SK-N-SH (cell line): Measurements from ENCODE around the gene GRAMD2B. TPM values are rescaled to one million over a fixed set of nuclear protein-coding genes. Genes with fewer than 3 reads are reported as not detected.

Experiments used
- CTCF ChIA-PET: fragments of 300-600, 350-600 bp; formaldehyde crosslinking; extraction: SDS; loops from one replicate; lab custom pipeline; 2021; lab: Yijun Ruan, JAX
- POLR2A ChIA-PET: fragments of 350-600 bp; sonication (Branson Sonifier 250); formaldehyde crosslinking; extraction: SDS; loops from one replicate; lab custom pipeline; 2020; ENCODE audit warnings: antibody characterized with exemption, inconsistent platforms; lab: Yijun Ruan, JAX
- DNase-seq: peaks from one replicate; pipeline ENCODE4 v3.0.0; 2012
- H2AFZ ChIP-seq: fragments of 200-600 bp; sonication (generic); 2 replicates; pipeline ENCODE4 v1.8.1; 2016; ENCODE audit warnings: antibody characterized with exemption, mild to moderate bottlenecking, low read depth
- H3F3A ChIP-seq: fragments of 200-600 bp; sonication (generic); replicated peaks from 2 replicates; pipeline ENCODE3; 2016; ENCODE audit warnings: antibody characterized with exemption, mild to moderate bottlenecking; ENCODE audit not compliant: insufficient read depth
- H3K27ac ChIP-seq, 2 experiments: fragments of 200-500 bp in 1 of 2; fragments of 200-600 bp in 1 of 2; sonication (Bioruptor generic) in 1 of 2; sonication (generic), shearing (Covaris generic) in 1 of 2; 2 replicates each; pipeline versions ENCODE4 v1.5.1 to v1.6.1; 2014 to 2016; ENCODE audit warnings: low read depth in 2 of 2, inconsistent platforms in 1 of 2, low read length in 1 of 2, mild to moderate bottlenecking in 1 of 2, mixed read lengths in 1 of 2
- H3K27me3 ChIP-seq: fragments of 200-600 bp; sonication (generic), shearing (Covaris generic); 2 replicates; pipeline ENCODE4 v1.6.1; 2016; ENCODE audit warnings: mixed run types; ENCODE audit not compliant: insufficient read depth
- H3K36me3 ChIP-seq, 2 experiments: fragments of 200-500 bp in 1 of 2; fragments of 200-600 bp in 1 of 2; sonication (Bioruptor generic) in 1 of 2; sonication (generic) in 1 of 2; replicated peaks in 1 of 2; 2 replicates each; pipeline versions ENCODE3 to v1.5.1; 2014 to 2016; ENCODE audit warnings: low read length in 1 of 2, mild to moderate bottlenecking in 1 of 2; ENCODE audit not compliant: insufficient read depth in 2 of 2, control insufficient read depth in 1 of 2
- H3K4me1 ChIP-seq, 2 experiments: fragments of 200-500 bp in 1 of 2; fragments of 200-600 bp in 1 of 2; sonication (Bioruptor generic) in 1 of 2; sonication (generic), shearing (Covaris generic) in 1 of 2; 2 replicates each; pipeline versions ENCODE4 v1.5.1 to v1.6.1; 2014 to 2016; ENCODE audit warnings: low read depth in 1 of 2, low read length in 1 of 2, mixed run types in 1 of 2; ENCODE audit not compliant: insufficient read depth in 2 of 2, control insufficient read depth in 1 of 2
- H3K4me2 ChIP-seq: fragments of 200-600 bp; sonication (generic), shearing (Covaris generic); 2 replicates; pipeline ENCODE4 v1.6.1; 2017; ENCODE audit warnings: mixed run types
- H3K4me3 ChIP-seq, 2 experiments: fragments of 200-500 bp in 1 of 2; fragments of 200-600 bp in 1 of 2; sonication (Bioruptor generic) in 1 of 2; sonication (generic), shearing (Covaris generic) in 1 of 2; 2 replicates each; pipeline versions ENCODE4 v1.5.1 to v1.8.1; 2014 to 2016; ENCODE audit warnings: low read depth in 2 of 2, inconsistent platforms in 1 of 2, low read length in 1 of 2, mild to moderate bottlenecking in 1 of 2, mixed read lengths in 1 of 2, moderate library complexity in 1 of 2
- H3K79me2 ChIP-seq: fragments of 200-600 bp; sonication (generic); 2 replicates; pipeline ENCODE4 v1.8.1; 2017; ENCODE audit warnings: mild to moderate bottlenecking; ENCODE audit not compliant: insufficient read depth
- H3K9ac ChIP-seq: fragments of 200-600 bp; sonication (generic); 2 replicates; pipeline ENCODE4 v1.6.1; 2017; ENCODE audit warnings: mixed run types
- H3K9me2 ChIP-seq: fragments of 200-600 bp; sonication (generic); 2 replicates; pipeline ENCODE4 v1.6.1; 2017; ENCODE audit warnings: mixed run types
- H3K9me3 ChIP-seq: fragments of 200-600 bp; sonication (generic); 2 replicates; pipeline ENCODE4 v1.6.1; 2017; ENCODE audit warnings: mixed run types, mild to moderate bottlenecking, moderate library complexity
- H4K20me1 ChIP-seq: fragments of 200-600 bp; sonication (generic); 2 replicates; pipeline ENCODE4 v1.6.1; 2017; ENCODE audit warnings: mild to moderate bottlenecking, mixed run types; ENCODE audit not compliant: insufficient read depth
- CTCF ChIP-seq: fragments of 200-600 bp; sonication (generic); IDR thresholded peaks from 2 replicates; pipeline ENCODE4 v1.6.1; 2017; ENCODE audit warnings: antibody characterized with exemption, mild to moderate bottlenecking, moderate library complexity
- ELF1 ChIP-seq: IDR thresholded peaks from 2 replicates; pipeline ENCODE4 v1.4.0; 2012
- FOXM1 ChIP-seq: IDR thresholded peaks from 2 replicates; pipeline ENCODE4 v1.4.0; 2012; ENCODE audit warnings: low read depth, mild to moderate bottlenecking
- GATA2 ChIP-seq: sonication (generic); formaldehyde crosslinking; IDR thresholded peaks from 2 replicates; pipeline ENCODE4 v1.5.0; 2020; ENCODE audit warnings: mild to moderate bottlenecking, missing genetic modification reagents
- JUND ChIP-seq: IDR thresholded peaks from 2 replicates; pipeline ENCODE4 v1.4.0; 2012
- MEF2A ChIP-seq: IDR thresholded peaks from 2 replicates; pipeline ENCODE4 v1.4.0; 2012; ENCODE audit warnings: low read depth, borderline replicate concordance
- RAD21 ChIP-seq: IDR thresholded peaks from 2 replicates; pipeline ENCODE4 v1.6.1; 2012; ENCODE audit warnings: mild to moderate bottlenecking, low read length
- TAF1 ChIP-seq: IDR thresholded peaks from 2 replicates; pipeline ENCODE4 v1.6.1; 2012; ENCODE audit warnings: low read depth, mild to moderate bottlenecking, low read length, moderate library complexity, borderline replicate concordance
- USF1 ChIP-seq: IDR thresholded peaks from 2 replicates; pipeline ENCODE4 v1.4.0; 2012; ENCODE audit warnings: low read depth, borderline replicate concordance
- YY1 ChIP-seq: IDR thresholded peaks from 2 replicates; pipeline ENCODE4 v1.4.0; 2012; ENCODE audit warnings: low read depth, mild to moderate bottlenecking
- WGBS: methylation state at CpG from one replicate; pipeline ENCODE4 v1.1.6; 2017; ENCODE audit warnings: low lambda C conversion rate; 5-methylcytosine and 5-hydroxymethylcytosine counted together
- polyA plus RNA-seq, 3 experiments: library from polyadenylated mRNA; depleted of rRNA; stranded (reverse); fragments of >200 nt; gene quantifications; 2 replicates each; pipeline ENCODE4 v1.2.3, GENCODE V29; 2012

The GRAMD2B gene
- polyA plus RNA-seq, 1 of the 3 experiments (the other 2 are of a cell fraction), result 16.0 TPM

DNA sequence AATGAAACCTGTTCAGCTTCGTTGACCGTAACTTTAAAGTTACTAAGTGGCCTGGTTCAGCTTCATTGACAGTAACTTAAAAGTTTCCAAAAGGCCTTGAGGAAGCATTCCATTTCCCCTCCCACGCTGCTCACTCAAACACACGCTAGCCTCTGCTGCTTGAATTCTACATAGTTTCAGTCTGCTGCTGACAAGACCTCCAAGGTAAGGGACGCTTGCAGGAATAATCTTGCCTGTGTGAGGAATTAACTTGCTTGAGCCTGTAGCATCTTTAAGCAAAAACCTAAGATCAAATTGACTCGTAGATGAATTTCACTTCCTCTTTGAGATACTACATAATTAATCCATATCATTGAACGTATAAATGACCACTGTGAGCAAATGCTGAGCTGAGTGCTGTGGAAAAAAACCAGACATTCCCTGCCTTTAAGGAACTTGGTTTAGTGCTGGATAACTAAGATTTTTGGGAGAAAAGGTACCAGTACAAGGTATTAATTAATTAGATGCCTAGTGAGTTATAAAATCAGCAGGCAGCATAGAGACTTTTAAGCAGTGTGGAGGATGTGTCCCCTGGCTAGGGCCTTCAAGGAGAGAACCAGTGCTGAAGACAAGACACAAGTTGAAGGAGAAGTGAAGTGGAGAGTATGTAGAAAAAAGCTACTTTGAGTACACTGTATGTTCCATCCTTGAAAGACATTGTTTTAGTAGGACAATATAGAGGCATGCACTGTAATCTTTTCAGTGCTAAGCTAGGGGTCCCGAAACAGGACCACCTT lies 39.2 kb downstream of the GRAMD2B start:
- ChIA-PET POLR2A (no interaction called here), CTCF (no interaction called here)
- Histone ChIP-seq H3K27me3 (no peaks in the 10 kb centered on the region), H3K9me2 (no peaks in the 10 kb centered on the region), H3K9ac (no peak overlapping the region), H4K20me1 (no peaks in the 10 kb centered on the region), H3K4me3 (no peak overlapping the region), H3F3A (no peaks in the 10 kb centered on the region), H3K4me2 (no peak overlapping the region), H3K79me2 (peaks cover 10% of the 10 kb centered on the region; the same call in 1 of the 2 replicates), H3K36me3 (peaks cover 0 to 5% of the 10 kb centered on the region in 2 experiments), H3K4me1 (no peaks in the 10 kb centered on the region), H3K27ac (no peak overlapping the region), H3K9me3 (no peaks in the 10 kb centered on the region), H2AFZ (no peak overlapping the region)
- no peak for TF ChIP-seq JUND
- DNase-seq, result no peak
- 78% methylated on average over 8 of the region's 8 CpGs for WGBS

GRCh38 chr5:126464016-126464415 lies 40.8 kb downstream of the GRAMD2B start:
- no peak for DNase-seq
- peaks cover 2% of the 10 kb centered on the region for H3F3A ChIP-seq
- ChIA-PET POLR2A (no interaction called here), CTCF (no interaction called here)
- WGBS, result 74% methylated on average over 2 of the region's 2 CpGs
- no peaks in the 10 kb centered on the region for H3K9me3 ChIP-seq
- peaks cover 0 to 4% of the 10 kb centered on the region in 2 experiments for H3K36me3 ChIP-seq
- no peak overlapping the region for H3K4me2 ChIP-seq
- no peak overlapping the region for H3K27ac ChIP-seq
- H3K27me3 ChIP-seq, result no peaks in the 10 kb centered on the region
- H3K9ac ChIP-seq, result no peak overlapping the region
- no peaks in the 10 kb centered on the region for H4K20me1 ChIP-seq
- TF ChIP-seq TAF1, result no peak
- no peak for TF ChIP-seq YY1
- no peak for TF ChIP-seq GATA2 (CRISPR knock-in tag)
- TF ChIP-seq ELF1, result no peak
- TF ChIP-seq RAD21, result no peak
- TF ChIP-seq MEF2A, result no peak
- no peak for TF ChIP-seq USF1
- TF ChIP-seq CTCF, result no peak
- no peak for TF ChIP-seq FOXM1
- H3K9me2 ChIP-seq, result no peaks in the 10 kb centered on the region
- H3K4me3 ChIP-seq, result no peak overlapping the region
- H3K4me1 ChIP-seq, result no peaks in the 10 kb centered on the region
- peaks cover 14% of the 10 kb centered on the region; the same call in 1 of the 2 replicates for H3K79me2 ChIP-seq
- no peak overlapping the region for H2AFZ ChIP-seq
